Tibial nerve (tissue), 4 donors: Measurements from ENCODE around the gene FAM193B.

Source experiments
- CTCF ChIP-seq, 5 experiments: fragments of 200-600 bp in 3 of 5; fragments of 450-650 bp in 2 of 5; sonication (generic) in 3 of 5; IDR thresholded peaks; one replicate each; pipeline ENCODE4 v1.5.1; 2016 to 2019; ENCODE audit warnings: antibody characterized with exemption in 5 of 5, mild to moderate bottlenecking in 3 of 5, moderate library complexity in 2 of 5
- EP300 ChIP-seq, 2 donors: sonication (generic); formaldehyde crosslinking; IDR thresholded peaks; one replicate each; pipeline ENCODE4 v1.6.1; 2017; ENCODE audit warnings: antibody characterized with exemption in 2 of 2, mild to moderate bottlenecking in 1 of 2
- POLR2A ChIP-seq, 2 donors: fragments of 450-650 bp; IDR thresholded peaks; one replicate each; pipeline ENCODE4 v1.6.1; 2017; ENCODE audit warnings: antibody characterized with exemption in 2 of 2, mild to moderate bottlenecking in 2 of 2, moderate library complexity in 2 of 2

DNA sequence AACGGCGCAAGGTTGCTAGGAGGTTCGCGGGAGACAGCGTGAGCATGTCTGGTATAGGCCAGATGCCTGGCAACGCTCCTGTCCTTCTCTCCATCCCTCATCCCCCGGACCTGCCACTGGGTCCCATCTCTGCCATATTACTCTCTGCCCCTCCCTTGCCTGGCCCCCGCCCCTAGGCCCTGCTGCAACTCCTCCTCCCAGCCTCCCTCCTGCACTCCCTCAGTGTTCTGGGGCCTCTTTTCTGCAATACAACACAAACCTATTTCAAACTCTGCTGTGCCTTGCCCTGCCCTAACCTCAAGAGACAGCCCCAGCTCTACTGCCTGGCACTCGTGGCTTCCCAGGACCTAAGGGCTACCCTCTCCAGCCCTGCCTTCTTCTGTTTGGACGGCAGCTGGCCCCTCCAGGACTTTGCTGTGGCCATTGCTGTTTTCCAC lies 72.0 kb downstream of the FAM193B start:
- no peak for TF ChIP-seq CTCF (IDR thresholded peaks at IDR 0.05)
- no peak for TF ChIP-seq POLR2A (IDR thresholded peaks at IDR 0.05)
- no peak for TF ChIP-seq EP300 (IDR thresholded peaks at IDR 0.05)
